Naive thymus-derived CD8-positive, alpha-beta T cell (primary cell): Measurements from ENCODE around the gene TOMM5. TPM values are rescaled to one million over a fixed set of nuclear protein-coding genes. Genes with fewer than 3 reads are reported as not detected.

Experiments
- ATAC-seq, 2 donors: fragments of 150-1000 bp; cut with Tn5 transposase in 1 of 2; sonication (Bioruptor Pico), chemical (Tn5 transposase) in 1 of 2; 1 replicate in 1 of 2; 2 replicates in 1 of 2; pipeline ENCODE4 v1.10.0; 2021; ENCODE audit warnings: mild to moderate bottlenecking in 2 of 2, moderate library complexity in 2 of 2
- POLR2A ChIA-PET: fragments of 350-600 bp; sonication (Branson Sonifier 250); formaldehyde crosslinking; loops from one replicate; lab custom pipeline; 2021; ENCODE audit warnings: antibody characterized with exemption; lab: Charles Lee
- DNase-seq, 10 donors: peaks; one replicate each; pipeline versions ENCODE4 v3.0.0 to v3.0.0-alpha.2; 2020 to 2022
- H3K27ac Mint-ChIP-seq, 10 donors: one replicate each; pipeline ENCODE4 v1.8.0; 2020 to 2022; ENCODE audit warnings: mild to moderate bottlenecking in 10 of 10, mixed read lengths in 10 of 10, moderate library complexity in 4 of 10, inconsistent platforms in 1 of 10
- H3K27me3 Mint-ChIP-seq, 5 donors: one replicate each; pipeline ENCODE4 v1.8.0; 2021 to 2022; ENCODE audit warnings: mixed read lengths in 5 of 5
- H3K36me3 Mint-ChIP-seq, 3 donors: one replicate each; pipeline ENCODE4 v1.8.0; 2020 to 2022; ENCODE audit warnings: mixed read lengths in 3 of 3, mild to moderate bottlenecking in 2 of 3, inconsistent platforms in 1 of 3
- H3K4me1 Mint-ChIP-seq, 4 donors: one replicate each; pipeline ENCODE4 v1.8.0; 2021 to 2022; ENCODE audit warnings: mixed read lengths in 4 of 4
- H3K4me3 Mint-ChIP-seq, 10 donors: one replicate each; pipeline ENCODE4 v1.8.0; 2020 to 2022; ENCODE audit warnings: mild to moderate bottlenecking in 10 of 10, mixed read lengths in 10 of 10, moderate library complexity in 6 of 10, inconsistent platforms in 1 of 10
- H3K9me3 Mint-ChIP-seq, 9 donors: one replicate each; pipeline ENCODE4 v1.8.0; 2020 to 2022; ENCODE audit warnings: mixed read lengths in 9 of 9, mild to moderate bottlenecking in 3 of 9, inconsistent platforms in 1 of 9, moderate library complexity in 1 of 9
- polyA plus RNA-seq, 3 donors: library from polyadenylated mRNA; unstranded; fragments of 300-500 nt; fragmentation: Illumina TruSeq; gene quantifications; one replicate each; pipeline ENCODE4 v1.2.3, GENCODE V29; 2021
- total RNA-seq, 8 experiments: library from RNA in 2 of 8; stranded (reverse) in 2 of 8; gene quantifications; one replicate each; pipeline ENCODE4 v1.2.3 and lab custom pipeline; 2021 to 2026

Gene TOMM5
- total and polyA plus RNA-seq, 5 experiments from 2014 or later, result 46.4 to 176 (median 145) TPM

GRCh38 chr9:37624073-37624472, 31.7 kb upstream of the TOMM5 start:
- Mint-ChIP-seq H3K4me3 (no peak overlapping the region), H3K36me3 (no peaks in the 10 kb centered on the region), H3K27me3 (peaks cover 0 to 2% (median 0%) of the 10 kb centered on the region in 5 donors), H3K4me1 (no peaks in the 10 kb centered on the region), H3K9me3 (no peaks in the 10 kb centered on the region), H3K27ac (no peak overlapping the region)
- DNase-seq (no peak), ATAC-seq (no peak)
- POLR2A ChIA-PET, result no interaction called here

- POLR2A ChIA-PET, result no interaction called here
These were observed 30.9 kb upstream of the TOMM5 start for GRCh38 chr9:37623267-37623666.

GRCh38 chr9:37622462-37622861, 30.1 kb upstream of the TOMM5 start:
- no peak overlapping the region for H3K4me3 Mint-ChIP-seq
- POLR2A ChIA-PET, result no interaction called here
- ATAC-seq (no peak), DNase-seq (no peak)
- H3K9me3 Mint-ChIP-seq, result no peaks in the 10 kb centered on the region
- H3K4me1 Mint-ChIP-seq, result no peaks in the 10 kb centered on the region
- H3K27ac Mint-ChIP-seq, result no peak overlapping the region
- no peaks in the 10 kb centered on the region for H3K36me3 Mint-ChIP-seq
- peaks cover 0 to 5% (median 2%) of the 10 kb centered on the region in 5 donors for H3K27me3 Mint-ChIP-seq

More at GRCh38 chr9:37623267-37623666, 30.9 kb upstream of the TOMM5 start:
- Mint-ChIP-seq H3K27ac (no peak overlapping the region), H3K4me3 (no peak overlapping the region), H3K9me3 (no peaks in the 10 kb centered on the region), H3K4me1 (no peaks in the 10 kb centered on the region), H3K27me3 (peaks cover 0 to 5% (median 2%) of the 10 kb centered on the region in 5 donors), H3K36me3 (no peaks in the 10 kb centered on the region)
- ATAC-seq (no peak), DNase-seq (no peak)

- DNase-seq (no peak), ATAC-seq (no peak)
- H3K4me3 Mint-ChIP-seq, result no peak overlapping the region
- no peak overlapping the region for H3K27ac Mint-ChIP-seq
- H3K27me3 Mint-ChIP-seq, result peaks cover 0 to 5% (median 2%) of the 10 kb centered on the region in 5 donors
- no peaks in the 10 kb centered on the region for H3K36me3 Mint-ChIP-seq
- POLR2A ChIA-PET, result no interaction called here
- H3K4me1 Mint-ChIP-seq, result no peaks in the 10 kb centered on the region
- no peaks in the 10 kb centered on the region for H3K9me3 Mint-ChIP-seq
These were observed 29.1 kb upstream of the TOMM5 start for GRCh38 chr9:37621273-37622121.

GRCh38 chr9:37620396-37620795, 28.0 kb upstream of the TOMM5 start:
- Mint-ChIP-seq H3K27ac (no peak overlapping the region), H3K36me3 (no peaks in the 10 kb centered on the region), H3K4me3 (no peak overlapping the region), H3K9me3 (no peaks in the 10 kb centered on the region), H3K4me1 (no peaks in the 10 kb centered on the region), H3K27me3 (peaks cover 0 to 5% (median 2%) of the 10 kb centered on the region in 5 donors)
- POLR2A ChIA-PET, result no interaction called here
- no peak for ATAC-seq
- DNase-seq, result no peak

- Mint-ChIP-seq H3K36me3 (no peaks in the 10 kb centered on the region), H3K9me3 (no peaks in the 10 kb centered on the region), H3K4me1 (no peaks in the 10 kb centered on the region), H3K27me3 (peaks cover 0 to 5% (median 2%) of the 10 kb centered on the region in 5 donors), H3K27ac (no peak overlapping the region), H3K4me3 (no peak overlapping the region)
- DNase-seq (no peak), ATAC-seq (no peak)
- POLR2A ChIA-PET, result no interaction called here
These were observed 27.4 kb upstream of the TOMM5 start for GRCh38 chr9:37619806-37620205.

- POLR2A ChIA-PET, result no interaction called here
- no peaks in the 10 kb centered on the region for H3K4me1 Mint-ChIP-seq
- ATAC-seq (no peak), DNase-seq (no peak)
- no peaks in the 10 kb centered on the region for H3K9me3 Mint-ChIP-seq
- no peak overlapping the region for H3K27ac Mint-ChIP-seq
- H3K27me3 Mint-ChIP-seq, result peaks cover 0 to 9% (median 3%) of the 10 kb centered on the region in 5 donors
- H3K36me3 Mint-ChIP-seq, result no peaks in the 10 kb centered on the region
- H3K4me3 Mint-ChIP-seq, result no peak overlapping the region
These were observed 26.4 kb upstream of the TOMM5 start for GRCh38 chr9:37618817-37619216.

- no peak for DNase-seq
- Mint-ChIP-seq H3K4me3 (no peak overlapping the region), H3K36me3 (no peaks in the 10 kb centered on the region), H3K9me3 (no peaks in the 10 kb centered on the region), H3K27ac (no peak overlapping the region), H3K27me3 (peaks cover 0 to 10% (median 5%) of the 10 kb centered on the region in 5 donors), H3K4me1 (no peaks in the 10 kb centered on the region)
- POLR2A ChIA-PET, result no interaction called here
- ATAC-seq, result no peak
These were observed 25.4 kb upstream of the TOMM5 start for GRCh38 chr9:37617832-37618231.

- Mint-ChIP-seq H3K4me1 (no peaks in the 10 kb centered on the region), H3K27me3 (peaks cover 0 to 12% (median 7%) of the 10 kb centered on the region in 5 donors), H3K36me3 (no peaks in the 10 kb centered on the region), H3K4me3 (no peak overlapping the region), H3K9me3 (no peaks in the 10 kb centered on the region), H3K27ac (no peak overlapping the region)
- ATAC-seq, result no peak
- POLR2A ChIA-PET, result no interaction called here
- no peak for DNase-seq
These were observed 24.8 kb upstream of the TOMM5 start for GRCh38 chr9:37617161-37617560.

GRCh38 chr9:37611961-37612360, 19.6 kb upstream of the TOMM5 start:
- Mint-ChIP-seq H3K27ac (no peak overlapping the region), H3K4me1 (no peaks in the 10 kb centered on the region), H3K27me3 (peaks cover 10 to 16% (median 15%) of the 10 kb centered on the region in 5 donors), H3K4me3 (no peak overlapping the region), H3K9me3 (no peaks in the 10 kb centered on the region), H3K36me3 (no peaks in the 10 kb centered on the region)
- DNase-seq (no peak), ATAC-seq (no peak)
- POLR2A ChIA-PET, result no interaction called here

- Mint-ChIP-seq H3K36me3 (no peaks in the 10 kb centered on the region), H3K27me3 (peaks cover 12 to 18% (median 16%) of the 10 kb centered on the region in 5 donors), H3K4me3 (no peak overlapping the region), H3K4me1 (no peaks in the 10 kb centered on the region), H3K27ac (no peak overlapping the region), H3K9me3 (no peaks in the 10 kb centered on the region)
- DNase-seq (no peak), ATAC-seq (no peak)
- POLR2A ChIA-PET, result no interaction called here
These were observed 18.6 kb upstream of the TOMM5 start for GRCh38 chr9:37611014-37611413.

GRCh38 chr9:37609735-37610397, 17.5 kb upstream of the TOMM5 start:
- no peak overlapping the region for H3K4me3 Mint-ChIP-seq
- no peaks in the 10 kb centered on the region for H3K9me3 Mint-ChIP-seq
- H3K36me3 Mint-ChIP-seq, result no peaks in the 10 kb centered on the region
- POLR2A ChIA-PET, result no interaction called here
- peaks cover 16 to 22% (median 16%) of the 10 kb centered on the region in 5 donors for H3K27me3 Mint-ChIP-seq
- H3K4me1 Mint-ChIP-seq, result no peaks in the 10 kb centered on the region
- H3K27ac Mint-ChIP-seq, result no peak overlapping the region
- DNase-seq (no peak), ATAC-seq (no peak)

- peak overlapping the region in 5 of 10 donors; percentile 16 to 91 (median 63) for H3K27ac Mint-ChIP-seq
These were observed 15.9 kb upstream of the TOMM5 start for GRCh38 chr9:37608250-37608649.

More at GRCh38 chr9:37608250-37608649, 15.9 kb upstream of the TOMM5 start:
- Mint-ChIP-seq H3K36me3 (no peaks in the 10 kb centered on the region), H3K4me3 (no peak overlapping the region), H3K9me3 (no peaks in the 10 kb centered on the region), H3K27me3 (peaks cover 15 to 29% (median 22%) of the 10 kb centered on the region in 5 donors), H3K4me1 (no peaks in the 10 kb centered on the region)
- DNase-seq (no peak), ATAC-seq (no peak)
- POLR2A ChIA-PET, result no interaction called here
